Bronchial epithelial cell (primary cell): Measurements from ENCODE around the gene PHOX2B. TPM values are rescaled to one million over a fixed set of nuclear protein-coding genes. Genes with fewer than 3 reads are reported as not detected.

Source experiments
- DNase-seq: peaks from one replicate; pipeline ENCODE4 v3.0.0-alpha.2; 2010; ENCODE audit warnings: low read depth
- FAIRE-seq: peaks from 2 replicates; lab custom pipeline; 2011; peaks lifted over from hg19 to GRCh38; lab: Jason Lieb, UNC
- H3K27me3 ChIP-seq: 2 replicates; pipeline ENCODE4 v1.5.1; 2011; ENCODE audit warnings: low read length; ENCODE audit not compliant: control insufficient read depth, insufficient read depth
- H3K36me3 ChIP-seq: 2 replicates; pipeline ENCODE4 v1.5.1; 2011; ENCODE audit warnings: low read length; ENCODE audit not compliant: control insufficient read depth, insufficient read depth
- H3K4me3 ChIP-seq: 2 replicates; pipeline ENCODE4 v1.5.1; 2011; ENCODE audit warnings: mild to moderate bottlenecking, low read depth, low read length, control low read depth
- total RNA-seq: library from RNA; depleted of rRNA; stranded (reverse); fragments of >200 nt; gene quantifications from 2 replicates; pipeline ENCODE4 v1.2.1, GENCODE V29; 2014
- TF ChIP-seq, protein P1 (sequence below): IDR thresholded peaks from 2 replicates; pipeline ENCODE4 v1.5.1; 2011; ENCODE audit warnings: mild to moderate bottlenecking, moderate library complexity, low read length, control low read depth, inconsistent platforms; ENCODE audit not compliant: insufficient read depth, severe bottlenecking

PHOX2B gene
- total RNA-seq, 1 donor from 2014 or later: not detected

DNA sequence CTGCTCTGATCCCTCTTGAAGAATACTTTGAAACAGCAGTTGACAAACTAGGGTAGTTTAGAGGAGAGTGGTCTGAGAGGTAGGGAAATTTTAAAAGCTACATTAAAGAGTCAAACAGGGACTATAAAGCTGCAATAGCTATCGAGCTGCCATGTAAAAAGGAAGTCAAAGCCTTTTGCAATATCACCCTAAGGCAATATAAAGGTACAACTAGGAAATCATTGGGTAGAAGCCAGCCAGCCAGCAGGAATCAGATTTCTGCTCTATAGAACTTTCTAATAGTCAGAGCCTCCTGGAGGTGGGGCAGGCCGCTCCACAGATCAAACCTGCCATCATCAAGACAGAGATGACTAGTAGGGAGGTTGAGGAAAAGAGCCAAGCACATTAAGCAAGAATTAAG lies 15.2 kb upstream of the PHOX2B start:
- Histone ChIP-seq H3K27me3 (peaks cover 5% of the 10 kb centered on the region), H3K36me3 (no peaks in the 10 kb centered on the region), H3K4me3 (no peak overlapping the region)
- TF ChIP-seq, protein P1, sequence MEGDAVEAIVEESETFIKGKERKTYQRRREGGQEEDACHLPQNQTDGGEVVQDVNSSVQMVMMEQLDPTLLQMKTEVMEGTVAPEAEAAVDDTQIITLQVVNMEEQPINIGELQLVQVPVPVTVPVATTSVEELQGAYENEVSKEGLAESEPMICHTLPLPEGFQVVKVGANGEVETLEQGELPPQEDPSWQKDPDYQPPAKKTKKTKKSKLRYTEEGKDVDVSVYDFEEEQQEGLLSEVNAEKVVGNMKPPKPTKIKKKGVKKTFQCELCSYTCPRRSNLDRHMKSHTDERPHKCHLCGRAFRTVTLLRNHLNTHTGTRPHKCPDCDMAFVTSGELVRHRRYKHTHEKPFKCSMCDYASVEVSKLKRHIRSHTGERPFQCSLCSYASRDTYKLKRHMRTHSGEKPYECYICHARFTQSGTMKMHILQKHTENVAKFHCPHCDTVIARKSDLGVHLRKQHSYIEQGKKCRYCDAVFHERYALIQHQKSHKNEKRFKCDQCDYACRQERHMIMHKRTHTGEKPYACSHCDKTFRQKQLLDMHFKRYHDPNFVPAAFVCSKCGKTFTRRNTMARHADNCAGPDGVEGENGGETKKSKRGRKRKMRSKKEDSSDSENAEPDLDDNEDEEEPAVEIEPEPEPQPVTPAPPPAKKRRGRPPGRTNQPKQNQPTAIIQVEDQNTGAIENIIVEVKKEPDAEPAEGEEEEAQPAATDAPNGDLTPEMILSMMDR: no peak
- DNase-seq: peak; percentile 63
- FAIRE-seq: no peak

DNA sequence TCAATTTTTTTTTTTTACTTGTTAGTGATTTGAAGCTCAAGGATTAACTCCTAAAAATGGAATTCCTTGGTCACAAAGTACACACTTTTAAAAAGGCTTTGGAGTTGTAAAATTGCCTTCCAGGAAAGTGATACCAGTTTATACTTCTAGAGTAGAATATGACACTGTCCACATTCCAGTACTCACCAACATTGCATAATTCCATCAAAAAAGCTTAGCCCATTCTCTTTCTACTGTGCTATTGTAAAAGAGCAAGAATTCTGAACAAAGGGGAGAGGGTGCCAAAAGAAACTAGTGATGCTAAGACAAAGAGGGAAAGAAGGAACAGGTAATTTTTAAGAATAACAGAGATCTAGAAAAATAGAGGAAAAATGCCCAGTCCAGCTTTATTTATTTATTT lies 10.4 kb upstream of the PHOX2B start:
- peaks cover 3% of the 10 kb centered on the region for H3K27me3 ChIP-seq
- H3K4me3 ChIP-seq: no peak overlapping the region
- FAIRE-seq (no peak), DNase-seq (no peak)
- no peaks in the 10 kb centered on the region for H3K36me3 ChIP-seq
- TF ChIP-seq, protein P1: no peak

DNA sequence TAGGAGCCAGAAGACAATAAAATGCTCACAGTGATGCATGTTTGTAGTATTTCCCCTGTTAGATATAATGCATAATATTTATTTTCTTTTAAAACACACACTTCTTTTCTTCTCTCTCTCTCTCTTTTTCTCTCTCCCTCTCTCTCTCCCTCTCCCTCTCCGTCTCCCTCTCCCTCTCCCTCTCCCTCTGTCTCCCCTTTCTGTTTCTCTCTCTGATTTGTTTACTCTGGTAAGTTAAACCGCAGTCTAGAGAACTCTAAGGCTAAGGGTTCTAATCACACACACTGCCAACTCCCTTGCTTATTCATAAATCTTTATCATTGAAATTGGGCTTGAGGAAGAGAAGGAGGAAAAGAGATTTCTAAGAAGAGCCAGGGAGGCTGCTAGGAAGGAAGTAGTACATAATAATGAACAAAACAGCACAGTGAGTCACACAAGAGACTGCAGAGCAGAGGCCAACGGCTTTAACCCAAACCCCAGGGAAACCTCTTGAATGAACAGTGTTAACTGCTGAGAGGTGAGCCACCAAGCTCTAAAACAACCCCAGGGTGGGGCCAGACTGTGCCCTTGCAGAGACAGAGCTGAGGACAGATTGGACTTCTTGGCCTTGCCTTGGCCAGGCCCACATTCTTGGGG lies 9.1 kb upstream of the PHOX2B start:
- peaks cover 12% of the 10 kb centered on the region for H3K27me3 ChIP-seq
- DNase-seq (peak; percentile 24), FAIRE-seq (no peak)
- no peaks in the 10 kb centered on the region for H3K36me3 ChIP-seq
- no peak overlapping the region for H3K4me3 ChIP-seq
- TF ChIP-seq, protein P1: no peak

DNA sequence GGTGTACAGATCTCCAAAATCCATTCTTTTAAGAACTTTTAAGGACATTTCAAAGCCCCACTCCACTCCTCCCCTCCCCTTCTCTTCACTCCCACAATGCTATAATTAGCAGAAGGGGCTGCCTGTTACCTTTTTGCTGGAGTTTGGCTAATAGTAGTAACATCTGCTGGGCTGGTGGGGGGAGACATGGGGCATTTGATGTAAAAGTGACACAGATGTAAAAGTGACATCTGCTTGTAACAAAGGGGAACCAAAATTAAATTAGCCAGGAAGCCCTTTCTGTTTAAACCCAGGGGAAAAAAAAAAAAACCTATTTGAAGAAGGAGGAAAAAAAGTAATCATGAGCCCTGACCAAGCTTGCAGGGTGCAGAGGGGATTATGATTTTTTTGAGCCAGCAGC lies 5.4 kb upstream of the PHOX2B start:
- no peak for FAIRE-seq
- Histone ChIP-seq H3K36me3 (no peaks in the 10 kb centered on the region), H3K27me3 (peaks cover 37% of the 10 kb centered on the region), H3K4me3 (no peak overlapping the region)
- TF ChIP-seq, protein P1: no peak
- DNase-seq: no peak

DNA sequence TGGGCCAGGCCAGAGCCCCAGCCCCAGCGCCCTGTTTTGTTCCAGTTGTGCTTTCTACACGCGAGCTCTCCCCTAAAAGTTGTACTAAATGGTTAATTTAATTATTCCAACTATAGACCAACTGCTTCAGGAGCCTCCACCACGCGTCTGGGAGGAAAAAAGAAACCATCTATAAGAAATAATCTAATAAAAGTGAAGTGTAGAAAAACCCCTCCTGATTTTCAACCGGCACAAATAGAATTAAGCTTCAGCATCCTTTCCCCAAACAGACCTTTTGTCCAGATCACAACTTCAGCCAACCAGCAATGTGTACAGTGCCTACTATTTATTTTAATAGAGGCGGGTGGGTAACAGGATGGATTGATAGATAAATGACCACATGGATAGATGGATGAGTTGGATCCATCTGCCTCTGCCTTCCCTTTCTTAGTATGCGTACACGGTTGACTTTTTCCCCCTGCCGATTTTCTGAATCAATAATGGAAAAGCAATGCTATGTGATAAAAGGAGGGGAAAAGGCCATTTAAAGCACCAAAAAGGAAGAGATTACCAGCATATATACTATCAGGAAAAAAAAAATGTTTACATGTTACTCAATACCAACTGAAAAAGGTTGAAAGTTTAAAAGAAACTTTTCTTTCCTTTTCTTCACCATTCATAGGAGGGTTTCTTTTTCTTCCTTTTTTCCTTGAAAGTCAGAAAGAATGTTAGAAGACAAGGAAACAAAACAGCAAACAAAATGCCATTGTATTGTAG lies 3.7 kb upstream of the PHOX2B start:
- FAIRE-seq (no peak), DNase-seq (no peak)
- Histone ChIP-seq H3K4me3 (no peak overlapping the region), H3K36me3 (no peaks in the 10 kb centered on the region), H3K27me3 (peaks cover 52% of the 10 kb centered on the region)
- TF ChIP-seq, protein P1: no peak
